Large intestine (tissue), 3 donors: ENCODE measurements around the gene CD247. TPM values are rescaled to one million over a fixed set of nuclear protein-coding genes. Genes with fewer than 3 reads are reported as not detected.

Experiments
- DNase-seq, 2 donors: peaks; one replicate each; pipeline versions ENCODE4 v3.0.0 to v3.0.0-alpha.2; 2013
- H3K27ac ChIP-seq: one replicate; pipeline ENCODE4 v1.5.1; 2013; ENCODE audit warnings: low read length
- H3K27me3 ChIP-seq: 2 replicates; pipeline ENCODE4 v1.6.1; 2013; ENCODE audit warnings: low read length; ENCODE audit not compliant: control insufficient read depth, insufficient read depth
- H3K36me3 ChIP-seq: 2 replicates; pipeline ENCODE4 v1.6.1; 2013; ENCODE audit warnings: low read length; ENCODE audit not compliant: control insufficient read depth, insufficient read depth
- H3K4me1 ChIP-seq: one replicate; pipeline ENCODE4 v1.6.1; 2013; ENCODE audit warnings: low read length; ENCODE audit not compliant: control insufficient read depth, insufficient read depth
- H3K4me3 ChIP-seq: one replicate; pipeline ENCODE4 v1.5.1; 2013; ENCODE audit warnings: low read length
- H3K9me3 ChIP-seq: one replicate; pipeline ENCODE4 v1.6.1; 2013; ENCODE audit warnings: mild to moderate bottlenecking, low read depth, low read length, moderate library complexity; ENCODE audit not compliant: control insufficient read depth
- WGBS: methylation state at CpG from one replicate; pipeline ENCODE4 v1.1.5; 2013; ENCODE audit warnings: low lambda C conversion rate; ENCODE audit not compliant: insufficient coverage; 5-methylcytosine and 5-hydroxymethylcytosine counted together
- polyA plus RNA-seq: library from polyadenylated mRNA; unstranded; fragments of 120-200 nt; gene quantifications from one replicate; pipeline ENCODE4 v1.2.1, GENCODE V29; 2013

CD247 gene
- polyA plus RNA-seq, 1 donor, result 7.4 TPM

- Histone ChIP-seq H3K27ac (peak overlapping the region; percentile 3), H3K9me3 (no peaks in the 10 kb centered on the region), H3K4me1 (no peaks in the 10 kb centered on the region), H3K36me3 (no peaks in the 10 kb centered on the region), H3K27me3 (no peaks in the 10 kb centered on the region), H3K4me3 (no peak overlapping the region)
- no CpG with 5 or more reads among the region's 10 CpGs for WGBS
- DNase-seq, result peak; percentile 48 to 71
These were observed 70.7 kb downstream of the CD247 start for GRCh38 chr1:167447521-167448136.

- Histone ChIP-seq H3K9me3 (no peaks in the 10 kb centered on the region), H3K27me3 (no peaks in the 10 kb centered on the region), H3K4me3 (no peak overlapping the region), H3K27ac (peak overlapping the region; percentile 3), H3K36me3 (no peaks in the 10 kb centered on the region), H3K4me1 (peaks cover 4% of the 10 kb centered on the region)
- no CpG with 5 or more reads among the region's 3 CpGs for WGBS
- peak; percentile 57 to 81 for DNase-seq
These were observed 71.4 kb downstream of the CD247 start for GRCh38 chr1:167446966-167447365.

DNA sequence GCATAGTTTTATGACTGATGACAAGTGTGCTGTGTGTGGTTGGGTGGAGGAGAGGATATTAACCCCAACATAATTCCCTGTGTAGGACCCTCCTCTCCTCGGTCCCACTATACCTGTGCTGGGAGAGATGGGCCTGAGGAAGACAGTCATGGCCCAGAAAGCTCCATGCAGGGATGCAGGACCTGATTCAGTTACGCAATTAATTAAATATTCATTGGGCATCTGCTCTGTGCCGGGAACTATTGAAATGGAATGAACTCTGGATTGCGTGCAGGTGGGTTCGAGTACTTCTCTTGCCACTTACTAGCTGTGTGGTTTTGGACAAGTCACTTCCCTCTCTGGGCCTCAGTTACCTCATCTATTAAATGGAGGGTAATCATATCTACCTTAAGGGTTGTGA is 74.6 kb downstream of the CD247 start:
- DNase-seq, result no peak
- Histone ChIP-seq H3K27ac (no peak overlapping the region), H3K36me3 (no peaks in the 10 kb centered on the region), H3K9me3 (no peaks in the 10 kb centered on the region), H3K27me3 (peaks cover 12% of the 10 kb centered on the region), H3K4me3 (no peak overlapping the region), H3K4me1 (peaks cover 12% of the 10 kb centered on the region)
- no CpG with 5 or more reads among the region's 5 CpGs for WGBS

DNA sequence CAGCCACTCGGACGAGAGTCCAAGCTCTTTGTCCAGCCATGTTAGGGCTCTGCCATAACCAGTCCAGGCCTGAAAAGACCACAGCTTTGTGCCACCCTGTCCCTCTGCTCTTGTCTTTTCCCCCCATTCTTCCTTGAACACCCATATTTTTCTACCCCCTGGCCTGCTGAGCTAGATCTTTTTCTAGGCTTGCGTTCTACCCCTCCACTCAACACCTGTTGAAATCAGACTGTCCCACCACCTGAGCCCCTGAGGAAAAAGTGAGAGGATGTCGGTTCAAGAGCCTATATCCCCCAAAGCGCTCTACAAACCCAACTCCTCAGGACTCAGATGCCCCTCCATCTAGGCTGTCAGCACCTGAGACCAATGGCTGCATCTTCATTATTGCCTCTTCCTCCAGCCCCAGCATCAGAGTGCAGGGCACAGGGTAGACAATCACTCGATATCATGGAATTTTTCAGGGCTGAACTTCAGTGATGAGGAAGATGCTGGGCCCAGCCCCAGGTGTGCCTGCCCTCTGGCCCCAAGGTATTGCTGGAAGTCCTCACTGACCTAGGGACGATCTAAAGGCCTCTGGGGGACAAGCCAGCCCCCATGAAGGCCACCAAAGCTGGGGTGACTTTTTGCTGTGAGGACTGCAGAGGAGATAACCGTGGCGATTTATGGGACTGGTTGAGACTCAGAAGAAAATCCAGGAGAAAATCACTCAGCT is 75.3 kb downstream of the CD247 start:
- H3K36me3 ChIP-seq, result no peaks in the 10 kb centered on the region
- H3K4me3 ChIP-seq, result no peak overlapping the region
- no peak overlapping the region for H3K27ac ChIP-seq
- no peaks in the 10 kb centered on the region for H3K9me3 ChIP-seq
- peaks cover 18% of the 10 kb centered on the region for H3K27me3 ChIP-seq
- no peak for DNase-seq
- peaks cover 12% of the 10 kb centered on the region for H3K4me1 ChIP-seq
- WGBS, result no CpG with 5 or more reads among the region's 9 CpGs

GRCh38 chr1:167442142-167442848 is 76.0 kb downstream of the CD247 start:
- DNase-seq, result peak; percentile 92 to 94
- H3K9me3 ChIP-seq, result no peaks in the 10 kb centered on the region
- H3K36me3 ChIP-seq, result no peaks in the 10 kb centered on the region
- peaks cover 12% of the 10 kb centered on the region for H3K4me1 ChIP-seq
- H3K4me3 ChIP-seq, result no peak overlapping the region
- WGBS, result no CpG with 5 or more reads among the region's 12 CpGs
- peaks cover 19% of the 10 kb centered on the region for H3K27me3 ChIP-seq
- H3K27ac ChIP-seq, result no peak overlapping the region

DNA sequence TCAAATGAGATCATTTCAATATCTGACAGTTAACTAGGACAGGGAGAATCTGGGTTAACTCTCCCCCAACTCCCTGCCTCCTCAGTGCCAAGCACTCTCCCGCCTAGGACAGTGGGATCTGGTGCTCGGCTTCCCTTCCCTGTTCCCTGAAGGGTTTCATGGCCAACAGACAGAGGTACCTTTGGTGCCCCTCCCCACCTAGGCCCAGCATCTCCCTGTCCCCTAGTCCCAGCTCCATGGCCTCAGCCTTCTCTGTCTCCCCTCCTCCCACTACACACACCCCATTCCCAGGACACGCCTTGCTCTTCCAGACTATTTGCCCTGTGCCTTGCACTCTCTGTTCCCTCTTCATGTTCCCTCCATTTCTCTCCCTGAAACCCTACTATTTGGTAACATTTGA is 77.1 kb downstream of the CD247 start:
- Histone ChIP-seq H3K36me3 (no peaks in the 10 kb centered on the region), H3K9me3 (no peaks in the 10 kb centered on the region), H3K4me1 (peaks cover 12% of the 10 kb centered on the region), H3K27me3 (peaks cover 19% of the 10 kb centered on the region), H3K4me3 (no peak overlapping the region), H3K27ac (no peak overlapping the region)
- WGBS, result no CpG with 5 or more reads among the region's 3 CpGs
- no peak for DNase-seq

- peaks cover 19% of the 10 kb centered on the region for H3K27me3 ChIP-seq
- H3K4me1 ChIP-seq, result peaks cover 12% of the 10 kb centered on the region
- no peaks in the 10 kb centered on the region for H3K9me3 ChIP-seq
- no peaks in the 10 kb centered on the region for H3K36me3 ChIP-seq
- no CpG with 5 or more reads among the region's 8 CpGs for WGBS
- H3K27ac ChIP-seq, result no peak overlapping the region
- no peak for DNase-seq
- no peak overlapping the region for H3K4me3 ChIP-seq
These were observed 77.6 kb downstream of the CD247 start for GRCh38 chr1:167440776-167441175.

DNA sequence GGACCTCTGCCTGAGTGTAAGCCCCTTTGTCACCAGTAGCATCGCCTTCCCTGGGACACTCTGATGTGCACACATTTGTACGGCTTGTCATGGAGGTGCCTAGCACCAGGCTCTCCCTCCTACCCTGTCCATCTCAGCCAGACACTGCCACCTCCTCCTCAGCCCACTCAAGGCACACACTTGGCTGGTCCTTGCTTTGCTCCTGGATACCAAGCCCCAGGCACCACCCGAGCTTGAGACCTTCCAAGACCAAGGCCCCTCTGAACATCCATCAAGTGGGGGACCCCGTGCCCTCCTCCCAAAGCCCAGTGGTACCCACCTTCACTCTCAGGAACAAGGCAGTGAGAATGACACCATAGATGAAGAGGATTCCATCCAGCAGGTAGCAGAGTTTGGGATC is 78.0 kb downstream of the CD247 start:
- no peak for DNase-seq

DNA sequence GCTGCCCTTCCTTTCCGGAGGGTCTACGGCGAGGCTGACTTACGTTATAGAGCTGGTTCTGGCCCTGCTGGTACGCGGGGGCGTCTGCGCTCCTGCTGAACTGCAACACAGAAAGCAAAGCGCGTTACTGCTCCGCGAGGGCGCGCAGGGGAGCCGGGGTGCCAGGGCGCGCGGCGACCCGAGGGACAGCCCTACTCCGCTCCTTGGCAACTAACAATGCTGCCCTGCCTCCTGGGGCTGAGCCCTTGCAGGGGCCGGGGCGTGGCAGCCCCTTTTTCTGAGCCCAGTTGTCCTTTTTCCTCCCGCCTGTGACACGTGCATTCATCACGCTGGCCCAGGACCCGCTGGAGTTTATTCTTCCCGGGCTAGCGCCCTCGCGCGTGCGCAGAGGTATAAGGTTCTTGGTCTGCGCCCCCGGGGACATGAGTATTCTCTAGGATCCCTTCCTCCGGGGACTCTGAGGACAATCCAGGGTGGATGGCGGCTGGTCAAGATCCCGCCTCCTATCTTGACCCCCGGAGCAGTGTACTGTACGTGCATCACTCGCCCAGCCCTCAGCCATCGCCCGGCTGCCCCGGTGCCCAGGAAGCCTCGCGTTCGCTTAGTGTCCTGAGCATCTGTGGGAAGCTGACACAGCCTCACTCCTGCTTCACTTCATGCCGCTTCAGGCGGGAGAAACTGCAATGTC is 78.9 kb downstream of the CD247 start:
- no peaks in the 10 kb centered on the region for H3K36me3 ChIP-seq
- H3K27me3 ChIP-seq, result peaks cover 22% of the 10 kb centered on the region
- H3K4me1 ChIP-seq, result peaks cover 12% of the 10 kb centered on the region
- DNase-seq, result peak; percentile 40 to 63
- no peaks in the 10 kb centered on the region for H3K9me3 ChIP-seq
- no CpG with 5 or more reads among the region's 49 CpGs for WGBS
- peak overlapping the region; percentile 36 for H3K4me3 ChIP-seq
- H3K27ac ChIP-seq, result no peak overlapping the region

More for the DNA sequence above, 78.0 kb downstream of the CD247 start:
- no peaks in the 10 kb centered on the region for H3K36me3 ChIP-seq
- H3K27ac ChIP-seq, result no peak overlapping the region
- peaks cover 12% of the 10 kb centered on the region for H3K4me1 ChIP-seq
- H3K4me3 ChIP-seq, result no peak overlapping the region
- WGBS, result no CpG with 5 or more reads among the region's 4 CpGs
- H3K9me3 ChIP-seq, result no peaks in the 10 kb centered on the region
- peaks cover 22% of the 10 kb centered on the region for H3K27me3 ChIP-seq
